Renal cortex interstitium (tissue), 11 donors: ENCODE results near the gene COPS4. TPM values are rescaled to one million over a fixed set of nuclear protein-coding genes. Genes with fewer than 3 reads are reported as not detected.
"Not testable (repeated sequence)": the region's sequence is repeated elsewhere in the genome, so short reads cannot be mapped to it uniquely, and the experiment has no call there.

Source experiments
- DNase-seq, 11 donors: peaks; one replicate each; pipeline ENCODE4 v3.0.0-alpha.2; 2013; ENCODE audit warnings: low read depth in 9 of 11, low spot score in 4 of 11; ENCODE audit errors: extremely low read depth in 1 of 11
- polyA plus RNA-seq, 3 donors: library from polyadenylated mRNA; unstranded; fragments of 120-200 nt; gene quantifications; one replicate each; pipeline ENCODE4 v1.2.1, GENCODE V29; 2013; ENCODE audit not compliant: insufficient read length in 3 of 3

The COPS4 gene
- polyA plus RNA-seq, 3 donors, result 76.6 to 80.9 (median 76.7) TPM

GRCh38 chr4:83110223-83110945 is 75.4 kb downstream of the COPS4 start:
- peak; percentile 41 to 81 (median 71) for DNase-seq

- no peak for DNase-seq
Observed at GRCh38 chr4:83110970-83111750, 76.2 kb downstream of the COPS4 start.

- not testable (repeated sequence) for DNase-seq
Observed at GRCh38 chr4:83111751-83112141, 76.8 kb downstream of the COPS4 start.

DNA sequence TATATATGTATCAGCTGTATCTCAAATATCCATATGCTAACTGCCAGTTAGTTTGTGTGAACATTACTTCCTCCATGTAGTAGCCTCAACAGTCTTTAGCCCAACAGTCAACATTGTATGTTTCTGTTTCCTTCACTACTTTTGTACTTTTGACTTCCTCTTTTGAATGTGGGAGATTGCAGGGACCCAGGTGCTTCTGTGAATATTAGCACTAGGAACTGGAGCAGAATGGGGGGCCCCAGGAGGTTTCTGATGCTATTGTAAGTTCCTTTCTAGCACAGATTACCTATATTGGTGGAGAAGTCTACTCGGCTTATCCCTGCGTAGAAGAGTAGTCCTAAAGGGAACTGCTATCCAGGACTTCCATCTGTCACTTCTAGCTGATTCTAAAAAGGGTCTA is 77.2 kb downstream of the COPS4 start:
- DNase-seq, result no peak

DNA sequence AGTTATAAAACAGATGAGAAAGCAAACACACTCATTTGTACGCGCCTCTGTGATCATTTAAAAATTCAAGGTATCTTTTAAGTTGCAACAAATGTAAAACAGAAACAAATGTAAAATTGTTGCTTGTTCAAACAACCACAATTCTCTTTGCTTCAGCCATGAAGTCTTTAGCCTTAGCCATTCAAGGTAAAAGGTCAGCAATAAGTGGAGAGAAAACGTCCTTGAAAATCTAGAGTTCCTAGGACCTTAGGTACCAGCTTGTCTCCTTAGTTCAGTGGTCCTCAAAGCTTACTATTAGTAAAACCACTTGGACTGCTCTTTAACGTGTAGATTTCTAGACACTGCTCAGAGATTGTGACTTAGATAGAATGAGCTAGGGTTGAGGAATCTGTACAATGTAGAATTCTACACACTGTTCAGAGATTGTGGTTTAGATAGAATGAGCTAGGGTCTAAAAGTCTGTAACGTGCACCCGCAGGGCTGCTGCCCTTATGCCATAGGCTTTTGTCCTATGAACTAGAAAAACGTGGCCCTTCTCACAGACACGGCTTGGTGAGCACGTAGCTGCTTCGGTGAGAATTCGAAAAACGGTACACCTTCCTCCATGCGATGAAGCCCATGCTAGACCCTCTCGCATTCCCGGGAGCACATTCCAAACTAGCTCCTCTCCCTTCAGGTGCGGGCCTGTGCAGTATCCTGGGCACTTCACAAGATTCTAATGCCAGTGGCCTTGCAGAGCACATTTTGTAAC is 77.9 kb downstream of the COPS4 start:
- DNase-seq, result no peak

- no peak for DNase-seq
Observed at GRCh38 chr4:83113429-83113786, 78.4 kb downstream of the COPS4 start.

DNA sequence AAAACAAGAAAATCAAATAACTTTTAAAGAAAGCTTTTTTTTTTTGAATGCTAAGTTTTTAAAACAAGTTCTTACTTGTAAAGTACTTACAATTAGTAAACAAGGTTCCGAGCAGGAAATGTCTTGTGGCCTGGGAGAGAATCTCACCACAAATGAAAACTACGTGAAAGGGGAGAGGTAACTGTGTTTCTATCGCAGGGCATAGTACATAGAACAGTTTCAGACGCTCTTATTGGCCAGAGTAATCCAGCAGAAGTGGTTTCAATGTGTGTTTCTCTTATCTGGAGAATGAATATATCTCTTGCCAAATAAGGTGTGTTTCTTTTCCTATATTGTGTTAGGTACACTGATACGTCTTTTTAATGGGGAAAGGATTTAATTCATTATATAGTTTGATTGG is 79.6 kb downstream of the COPS4 start, which contains the start of gene PLAC8:
Gene PLAC8, minus strand, starts transcription at position 154 of the 400 bp plus-strand sequence. CDS start 6,808 bp downstream, outside the sequence.
- DNase-seq, result no peak

GRCh38 chr4:83115000-83115399 is 80.0 kb downstream of the COPS4 start:
- DNase-seq, result no peak

- DNase-seq, result no peak
Observed at GRCh38 chr4:83115656-83116285, 80.8 kb downstream of the COPS4 start.

DNA sequence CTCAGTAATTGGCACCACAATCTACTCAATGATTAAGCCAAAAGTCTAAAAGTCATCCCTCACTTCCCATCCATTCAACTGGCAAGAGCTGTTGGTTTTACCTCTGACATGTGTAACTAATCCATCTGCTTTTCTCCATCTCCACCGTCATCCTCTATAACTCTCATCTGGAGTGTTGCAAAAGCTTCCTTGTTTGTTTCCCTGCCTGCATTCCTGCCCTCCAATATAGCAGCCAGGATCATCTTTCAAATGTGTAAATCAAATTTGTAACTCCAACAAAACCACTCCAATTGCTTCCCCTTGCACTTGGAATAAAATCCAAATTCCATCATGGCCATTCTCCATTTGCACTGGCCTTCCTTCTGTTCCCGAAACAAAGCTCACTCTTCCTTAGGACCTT is 83.9 kb downstream of the COPS4 start:
- no peak for DNase-seq

DNA sequence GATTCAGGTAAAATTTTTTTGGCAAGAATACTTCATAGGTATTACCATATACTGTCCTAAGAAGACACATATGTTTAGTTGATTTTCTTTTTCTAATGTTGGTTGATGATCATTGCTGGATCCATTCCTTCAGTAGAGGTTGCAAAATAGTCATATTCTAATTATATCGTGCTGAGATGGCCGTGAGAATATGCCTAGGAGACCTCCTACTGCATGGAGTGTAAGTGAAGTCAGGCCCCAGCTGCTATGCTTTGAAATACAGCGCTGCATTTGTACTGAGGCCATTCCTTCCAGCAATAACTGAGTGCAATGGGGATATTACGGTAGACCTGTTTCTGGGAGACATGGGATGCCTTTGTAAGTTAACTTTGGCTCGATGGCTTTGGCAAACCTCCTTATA is 86.3 kb downstream of the COPS4 start:
- DNase-seq, result no peak

DNA sequence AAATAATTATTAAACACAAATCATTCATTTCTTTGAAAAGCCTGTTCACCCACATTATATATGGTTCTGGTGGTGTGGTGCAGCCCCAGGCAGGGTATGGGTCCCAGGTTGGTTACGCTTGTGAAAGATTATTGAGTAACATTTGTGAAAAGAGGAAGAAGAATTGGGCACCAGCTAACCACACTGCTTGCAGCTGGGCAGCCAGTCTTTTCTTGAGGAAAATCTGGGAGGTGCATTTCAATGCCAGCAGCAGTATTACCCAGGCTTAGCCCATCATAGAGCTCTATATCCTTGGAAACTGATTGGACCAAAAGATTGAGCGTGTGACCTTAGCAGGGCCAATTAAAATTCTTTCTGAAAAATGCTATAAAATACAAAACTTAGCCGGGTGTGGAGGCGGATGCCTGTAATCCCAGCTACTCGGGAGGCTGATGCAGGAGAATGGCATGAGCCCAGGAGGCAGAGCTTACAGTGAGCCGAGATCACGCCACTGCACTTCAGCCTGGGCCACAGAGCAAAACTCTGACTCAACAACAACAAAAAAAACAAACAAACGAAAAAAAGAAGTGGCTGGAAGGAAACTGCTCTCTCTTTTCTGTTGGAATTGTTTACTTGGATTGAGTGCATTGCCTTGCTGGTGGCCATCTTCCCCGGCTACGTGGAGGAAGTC is 89.3 kb downstream of the COPS4 start:
- no peak for DNase-seq

Other genes with a start within 250 kb of the COPS4 start
- gene SCD5, start 236.4 kb upstream of the COPS4 start, polyA plus RNA-seq, result 10 to 100 TPM; 33.8 to 46.9 (median 40.1) TPM
- 100 to 1,000 TPM; 221 to 267 (median 235) TPM for gene SEC31A, start 144.0 kb upstream of the COPS4 start, polyA plus RNA-seq
- gene THAP9, start 134.4 kb upstream of the COPS4 start, polyA plus RNA-seq, result 10 to 100 TPM in 2 of 3 donors, 1 to 10 TPM in 1; 8.3 to 13.0 (median 11.7) TPM
- gene LIN54, start 24.4 kb upstream of the COPS4 start, polyA plus RNA-seq, result 10 to 100 TPM; 13.8 to 18.1 (median 14.7) TPM
- 1 to 10 TPM; 2.2 to 4.2 (median 3.4) TPM for gene PLAC8, start 79.5 kb downstream of the COPS4 start, polyA plus RNA-seq
- gene COQ2, start 249.6 kb downstream of the COPS4 start, polyA plus RNA-seq, result 10 to 100 TPM; 14.2 to 15.8 (median 15.0) TPM